Measurements from ENCODE around the gene SLC35B1.

DNA sequence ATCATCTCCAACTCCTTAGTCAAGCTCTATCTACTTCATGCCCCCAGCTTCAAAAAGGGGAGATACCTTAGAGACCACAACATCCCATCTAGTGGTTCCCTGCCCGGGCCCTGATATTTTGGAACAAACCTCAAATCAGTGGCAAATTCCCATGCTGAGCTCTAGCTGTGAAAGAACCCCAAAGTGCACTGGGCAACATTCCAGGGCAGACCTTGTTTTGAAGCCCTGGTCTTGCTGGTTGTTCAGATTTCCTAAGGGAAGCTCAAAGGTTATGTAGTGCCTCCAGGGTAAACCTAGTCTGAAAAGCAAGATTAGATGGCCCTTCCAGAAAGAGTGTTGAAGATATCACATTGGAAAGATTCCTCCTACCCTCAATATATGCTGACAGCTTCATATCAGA is 39.9 kb upstream of the SLC35B1 start:
- TF ChIP-seq, protein P1, sequence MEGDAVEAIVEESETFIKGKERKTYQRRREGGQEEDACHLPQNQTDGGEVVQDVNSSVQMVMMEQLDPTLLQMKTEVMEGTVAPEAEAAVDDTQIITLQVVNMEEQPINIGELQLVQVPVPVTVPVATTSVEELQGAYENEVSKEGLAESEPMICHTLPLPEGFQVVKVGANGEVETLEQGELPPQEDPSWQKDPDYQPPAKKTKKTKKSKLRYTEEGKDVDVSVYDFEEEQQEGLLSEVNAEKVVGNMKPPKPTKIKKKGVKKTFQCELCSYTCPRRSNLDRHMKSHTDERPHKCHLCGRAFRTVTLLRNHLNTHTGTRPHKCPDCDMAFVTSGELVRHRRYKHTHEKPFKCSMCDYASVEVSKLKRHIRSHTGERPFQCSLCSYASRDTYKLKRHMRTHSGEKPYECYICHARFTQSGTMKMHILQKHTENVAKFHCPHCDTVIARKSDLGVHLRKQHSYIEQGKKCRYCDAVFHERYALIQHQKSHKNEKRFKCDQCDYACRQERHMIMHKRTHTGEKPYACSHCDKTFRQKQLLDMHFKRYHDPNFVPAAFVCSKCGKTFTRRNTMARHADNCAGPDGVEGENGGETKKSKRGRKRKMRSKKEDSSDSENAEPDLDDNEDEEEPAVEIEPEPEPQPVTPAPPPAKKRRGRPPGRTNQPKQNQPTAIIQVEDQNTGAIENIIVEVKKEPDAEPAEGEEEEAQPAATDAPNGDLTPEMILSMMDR (IDR thresholded peaks at IDR 0.05; ENCODE audit: low read depth, low read length): no peak
- no peak for TF ChIP-seq POLR2A (IDR thresholded peaks at IDR 0.05; ENCODE audit: extremely low read depth, insufficient read length)
- TF ChIP-seq, protein P2, sequence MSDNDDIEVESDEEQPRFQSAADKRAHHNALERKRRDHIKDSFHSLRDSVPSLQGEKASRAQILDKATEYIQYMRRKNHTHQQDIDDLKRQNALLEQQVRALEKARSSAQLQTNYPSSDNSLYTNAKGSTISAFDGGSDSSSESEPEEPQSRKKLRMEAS (IDR thresholded peaks at IDR 0.05; ENCODE audit: low read depth, low read length): no peak
